WTC11 (cell line): ENCODE results near the gene MXRA8. TPM values are rescaled to one million over a fixed set of nuclear protein-coding genes. Genes with fewer than 3 reads are reported as not detected.
A peak's percentile ranks its signal among the peaks of the same experiment; 100 is the strongest.

Experiments
- ATAC-seq: fragments of 200-7000 bp; cut with Tn5 transposase; 2 replicates; pipeline ENCODE4 v1.10.0; 2021; ENCODE audit warnings: mild to moderate bottlenecking, moderate library complexity
- CTCF ChIA-PET: fragments of 300-600 bp; sonication (Branson Sonifier 250); formaldehyde crosslinking; loops from one replicate; lab custom pipeline; 2021; ENCODE audit warnings: antibody characterized with exemption; lab: Charles Lee
- POLR2A ChIA-PET: fragments of 350-600 bp; sonication (Branson Sonifier 250); formaldehyde crosslinking; loops from one replicate; lab custom pipeline; 2021; ENCODE audit warnings: antibody characterized with exemption; lab: Charles Lee
- DNase-seq: peaks from one replicate; pipeline ENCODE4 v3.0.0; 2021; ENCODE audit warnings: low spot score
- H3K27ac Mint-ChIP-seq: 2 replicates; pipeline ENCODE4 v1.8.0; 2021; ENCODE audit warnings: mixed read lengths
- H3K27me3 Mint-ChIP-seq: 2 replicates; pipeline ENCODE4 v1.8.0; 2021; ENCODE audit warnings: low read depth, mild to moderate bottlenecking, moderate library complexity, mixed read lengths
- H3K36me3 Mint-ChIP-seq: 2 replicates; pipeline ENCODE4 v1.8.0; 2021; ENCODE audit warnings: mixed read lengths
- H3K4me1 Mint-ChIP-seq: 2 replicates; pipeline ENCODE4 v1.8.0; 2022; ENCODE audit warnings: mixed read lengths
- H3K4me3 Mint-ChIP-seq: 2 replicates; pipeline ENCODE4 v1.8.0; 2021; ENCODE audit warnings: mild to moderate bottlenecking, moderate library complexity, mixed read lengths
- H3K9me3 Mint-ChIP-seq: 2 replicates; pipeline ENCODE4 v1.8.0; 2021; ENCODE audit warnings: mixed read lengths
- ELF4 ChIP-seq: sonication (generic); formaldehyde crosslinking; IDR thresholded peaks from 2 replicates; pipeline ENCODE4 v1.8.1; 2022; ENCODE audit warnings: low read depth, mild to moderate bottlenecking, moderate library complexity, missing genetic modification reagents
- ETV6 ChIP-seq: sonication (generic); formaldehyde crosslinking; IDR thresholded peaks from 2 replicates; pipeline ENCODE4 v1.8.1; 2022; ENCODE audit warnings: mild to moderate bottlenecking, missing genetic modification reagents
- FOXJ3 ChIP-seq: sonication (generic); formaldehyde crosslinking; IDR thresholded peaks from 2 replicates; pipeline ENCODE4 v1.9.0; 2021; ENCODE audit warnings: missing genetic modification reagents, mild to moderate bottlenecking, borderline replicate concordance
- GTF2I ChIP-seq: fragments of 250-450 bp; sonication (Bioruptor Pico); conservative IDR thresholded peaks from 2 replicates; pipeline ENCODE4 v1.4.0; 2021; ENCODE audit warnings: mild to moderate bottlenecking
- MLX ChIP-seq: sonication (generic); formaldehyde crosslinking; IDR thresholded peaks from 2 replicates; pipeline ENCODE4 v1.8.1; 2023; ENCODE audit warnings: mild to moderate bottlenecking, missing genetic modification reagents, moderate library complexity
- NR1H2 ChIP-seq: sonication (generic); formaldehyde crosslinking; IDR thresholded peaks from 2 replicates; pipeline ENCODE4 v1.9.0; 2021; ENCODE audit warnings: mild to moderate bottlenecking, moderate library complexity, missing genetic modification reagents
- SMAD3 ChIP-seq: sonication (generic); formaldehyde crosslinking; IDR thresholded peaks from 2 replicates; pipeline ENCODE4 v1.8.0; 2022; ENCODE audit warnings: missing genetic modification reagents, mild to moderate bottlenecking, borderline replicate concordance
- TEAD1 ChIP-seq: sonication (generic); formaldehyde crosslinking; IDR thresholded peaks from 2 replicates; pipeline ENCODE4 v1.8.0; 2022; ENCODE audit warnings: mild to moderate bottlenecking, missing genetic modification reagents
- TP53 ChIP-seq: sonication (generic); formaldehyde crosslinking; IDR thresholded peaks from 2 replicates; pipeline ENCODE4 v1.8.1; 2023; ENCODE audit warnings: mild to moderate bottlenecking, missing genetic modification reagents
- USF2 ChIP-seq: sonication (generic); formaldehyde crosslinking; IDR thresholded peaks from 2 replicates; pipeline ENCODE4 v1.8.1; 2023; ENCODE audit warnings: mild to moderate bottlenecking, missing genetic modification reagents, moderate library complexity
- ZBTB21 ChIP-seq: sonication (generic); formaldehyde crosslinking; IDR thresholded peaks from 2 replicates; pipeline ENCODE4 v1.8.1; 2023; ENCODE audit warnings: mild to moderate bottlenecking, missing genetic modification reagents, borderline replicate concordance
- ZMAT4 ChIP-seq: fragments of 250-450 bp; sonication (Bioruptor Pico); IDR thresholded peaks from 2 replicates; pipeline ENCODE4 v1.9.0; 2021; ENCODE audit warnings: mild to moderate bottlenecking
- ZNF281 ChIP-seq: sonication (generic); formaldehyde crosslinking; IDR thresholded peaks from 2 replicates; pipeline ENCODE4 v1.8.0; 2023; ENCODE audit warnings: mild to moderate bottlenecking, missing genetic modification reagents
- ZNF532 ChIP-seq: fragments of 250-450 bp; sonication (Bioruptor Pico); IDR thresholded peaks from 2 replicates; pipeline ENCODE4 v1.9.0; 2021; ENCODE audit warnings: mild to moderate bottlenecking, borderline replicate concordance
- ZNF671 ChIP-seq: fragments of 250-450 bp; sonication (Bioruptor Pico); IDR thresholded peaks from 2 replicates; pipeline ENCODE4 v1.8.0; 2021; ENCODE audit warnings: mild to moderate bottlenecking
- ZSCAN18 ChIP-seq: fragments of 250-450 bp; sonication (Bioruptor Pico); IDR thresholded peaks from 2 replicates; pipeline ENCODE4 v2.1.2; 2022; ENCODE audit warnings: mild to moderate bottlenecking, moderate library complexity
- total RNA-seq: library from RNA; stranded (reverse); gene quantifications from 3 replicates; pipeline ENCODE4 v1.2.3, GENCODE V29; 2021

MXRA8 gene
- total RNA-seq, 1 experiment from 2014 or later = 6.7 TPM

GRCh38 chr1:1373815-1374588 is 15.6 kb upstream of the MXRA8 start:
- TF ChIP-seq NR1H2 (CRISPR knock-in tag) (no peak), ETV6 (CRISPR knock-in tag) (no peak), ZSCAN18 (CRISPR knock-in tag) (no peak), ZBTB21 (CRISPR knock-in tag) (no peak), MLX (no peak), ZNF671 (CRISPR knock-in tag) (no peak), ZNF281 (CRISPR knock-in tag) (no peak), USF2 (no peak), SMAD3 (CRISPR knock-in tag) (no peak), TEAD1 (CRISPR knock-in tag) (no peak), TP53 (no peak)
- H3K36me3 Mint-ChIP-seq = peaks cover 8% of the 10 kb centered on the region; the same call in 1 of the 2 replicates
- H3K27me3 Mint-ChIP-seq = peaks cover 4% of the 10 kb centered on the region; the same call in 1 of the 2 replicates
- DNase-seq (no peak), ATAC-seq (no peak)
- CTCF ChIA-PET = interaction anchor here (0.9 to 1.5 kb wide), 3 partner anchors 25 to 132 kb away, joined by 3 to 5 read pairs (median 3); partner anchors contain the start of gene CCNL2
- peak overlapping the region; percentile 82 for H3K4me3 Mint-ChIP-seq
- H3K9me3 Mint-ChIP-seq = no peaks in the 10 kb centered on the region
- no peak overlapping the region; the same call in 1 of the 2 replicates for H3K27ac Mint-ChIP-seq
- POLR2A ChIA-PET = interaction anchor here (2.1 kb wide), 1 partner anchor 26 kb away, joined by 12 read pairs; the partner anchor contains the start of gene CCNL2
- peaks cover 3% of the 10 kb centered on the region; the same call in 1 of the 2 replicates for H3K4me1 Mint-ChIP-seq

- ChIA-PET CTCF (interaction anchor here (0.9 to 2.0 kb wide), 4 partner anchors 21 to 132 kb away, joined by 3 to 10 read pairs (median 3); partner anchors contain the start of gene CCNL2), POLR2A (interaction anchor here (0.6 kb wide), 1 partner anchor 70 kb away, joined by 3 read pairs; no protein-coding TSS in a partner anchor)
- DNase-seq (no peak), ATAC-seq (no peak)
- Mint-ChIP-seq H3K27me3 (peaks cover 5% of the 10 kb centered on the region; the same call in 1 of the 2 replicates), H3K4me1 (peaks cover 3% of the 10 kb centered on the region; the same call in 1 of the 2 replicates), H3K36me3 (peaks cover 8% of the 10 kb centered on the region; the same call in 1 of the 2 replicates), H3K9me3 (no peaks in the 10 kb centered on the region), H3K27ac (no peak overlapping the region; the same call in 1 of the 2 replicates), H3K4me3 (peak overlapping the region; percentile 82)
- TF ChIP-seq ZNF281 (CRISPR knock-in tag) = no peak
- TF ChIP-seq ELF4 (CRISPR knock-in tag) = no peak
- no peak for TF ChIP-seq ZNF532
- no peak for TF ChIP-seq GTF2I (CRISPR knock-in tag)
- TF ChIP-seq USF2 = no peak
- no peak for TF ChIP-seq ZMAT4
- TF ChIP-seq FOXJ3 (CRISPR knock-in tag) = no peak
Observed at GRCh38 chr1:1373051-1373814, 14.9 kb upstream of the MXRA8 start.
